Head of caudate nucleus (tissue), 42 donors: ENCODE results near the gene WDR20.

Experiments
- DNase-seq, 42 donors: peaks; one replicate each; pipeline versions ENCODE4 v3.0.0 to v3.0.0-alpha.2; 2020 to 2021; ENCODE audit warnings: mixed read lengths in 7 of 42
- intact Hi-C: fragments of 100-400 bp; cut with DNase I; formaldehyde crosslinking; loops from one replicate; pipeline ENCODE4 v1.15.0; 2022

The WDR20 gene

DNA sequence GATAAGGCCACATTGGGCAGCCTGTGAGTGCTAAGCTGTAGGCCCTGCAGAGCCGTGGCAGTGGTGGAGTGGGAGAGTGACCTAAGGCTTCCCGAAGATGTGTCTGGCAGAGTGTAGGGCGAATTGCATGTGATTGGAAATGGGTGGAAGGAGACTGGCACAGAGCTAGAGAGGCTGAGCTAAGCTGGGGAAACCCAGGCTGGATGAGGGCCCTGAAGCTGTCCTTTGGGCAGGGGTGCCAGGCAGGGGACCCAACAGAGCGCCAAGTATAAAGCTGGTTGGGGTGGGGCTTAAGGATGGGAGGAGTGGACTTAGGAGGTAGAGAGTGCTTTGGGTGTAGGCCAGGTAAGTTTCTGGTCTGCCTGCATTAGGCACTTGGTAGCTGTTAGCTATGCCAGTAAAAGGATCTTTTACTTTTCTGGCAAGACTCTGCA, 47.9 kb downstream of the WDR20 start:
- intact Hi-C loops: no loop called here
- DNase-seq: peak in 11 of 42 donors; percentile 25 to 71 (median 44)

GRCh38 chr14:102188187-102188586, 48.5 kb downstream of the WDR20 start:
- intact Hi-C loops: no loop called here
- DNase-seq: peak in 3 of 42 donors; percentile 8 to 43 (median 18)

DNA sequence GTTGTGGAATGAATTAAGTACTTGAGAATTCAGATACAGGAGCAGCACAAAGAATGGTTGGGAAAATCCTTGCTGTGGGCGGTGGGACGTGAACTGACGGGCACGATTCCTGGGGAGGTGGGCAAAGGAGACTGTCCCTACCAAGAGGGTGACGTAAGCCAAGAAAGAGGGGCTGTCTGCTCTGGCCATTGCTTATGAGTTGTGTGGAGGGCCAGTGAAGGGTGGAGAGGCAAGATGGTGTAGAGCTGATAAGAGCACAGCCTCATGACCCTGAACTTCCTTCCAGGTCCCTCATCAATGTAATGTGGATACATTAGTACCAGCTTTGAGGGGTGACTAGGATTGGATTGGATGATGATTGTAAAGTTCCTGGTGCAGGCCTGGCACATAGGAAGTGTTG, 50.2 kb downstream of the WDR20 start:
- intact Hi-C loops: no loop called here

GRCh38 chr14:102192840-102193502, 53.3 kb downstream of the WDR20 start:
- intact Hi-C loops: no loop called here
- peak in 40 of 42 donors; percentile 49 to 86 (median 68) for DNase-seq

More for the DNA sequence above, 50.2 kb downstream of the WDR20 start:
- peak in 2 of 42 donors; percentile 8 to 27 for DNase-seq

DNA sequence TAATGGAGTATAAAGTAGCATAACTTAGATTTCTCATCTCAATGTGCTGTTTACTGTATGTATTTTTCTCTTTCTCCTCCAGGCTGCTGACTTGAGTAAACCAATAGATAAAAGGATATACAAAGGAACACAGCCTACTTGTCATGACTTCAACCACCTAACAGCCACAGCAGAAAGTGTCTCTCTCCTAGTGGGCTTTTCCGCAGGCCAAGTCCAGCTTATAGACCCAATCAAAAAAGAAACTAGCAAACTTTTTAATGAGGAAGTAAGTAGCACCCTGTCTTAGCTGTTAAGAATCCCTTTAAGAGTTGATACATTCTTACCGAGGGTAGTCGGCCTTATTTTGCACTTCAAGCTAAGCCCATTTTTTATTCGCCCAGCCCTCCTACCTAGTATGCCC, 55.2 kb downstream of the WDR20 start:
- DNase-seq: peak in 2 of 42 donors; percentile 5 to 34

DNA sequence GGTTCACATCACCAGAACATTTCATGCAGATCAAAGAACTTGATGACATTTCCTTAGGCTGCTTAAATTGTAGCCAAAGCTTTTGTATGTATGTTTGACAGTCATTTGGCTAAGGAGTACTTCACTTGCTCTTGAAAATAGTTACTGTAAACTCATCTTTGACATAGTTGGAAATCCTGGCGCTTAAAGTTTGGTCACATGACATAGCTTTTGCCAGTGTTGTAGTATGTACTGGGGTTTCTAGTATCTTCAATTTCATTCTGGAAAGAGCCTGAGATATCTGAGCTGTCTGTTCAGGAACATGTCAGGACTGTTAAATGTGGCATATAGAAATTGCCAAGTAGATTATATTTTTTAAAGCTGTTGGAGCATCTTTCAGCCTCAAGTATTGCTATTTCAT, 55.7 kb downstream of the WDR20 start:
- intact Hi-C loops: no loop called here
- DNase-seq: peak in 1 of 42 donors; percentile 0

More for the DNA sequence above, 55.2 kb downstream of the WDR20 start:
- intact Hi-C loops: no loop called here

DNA sequence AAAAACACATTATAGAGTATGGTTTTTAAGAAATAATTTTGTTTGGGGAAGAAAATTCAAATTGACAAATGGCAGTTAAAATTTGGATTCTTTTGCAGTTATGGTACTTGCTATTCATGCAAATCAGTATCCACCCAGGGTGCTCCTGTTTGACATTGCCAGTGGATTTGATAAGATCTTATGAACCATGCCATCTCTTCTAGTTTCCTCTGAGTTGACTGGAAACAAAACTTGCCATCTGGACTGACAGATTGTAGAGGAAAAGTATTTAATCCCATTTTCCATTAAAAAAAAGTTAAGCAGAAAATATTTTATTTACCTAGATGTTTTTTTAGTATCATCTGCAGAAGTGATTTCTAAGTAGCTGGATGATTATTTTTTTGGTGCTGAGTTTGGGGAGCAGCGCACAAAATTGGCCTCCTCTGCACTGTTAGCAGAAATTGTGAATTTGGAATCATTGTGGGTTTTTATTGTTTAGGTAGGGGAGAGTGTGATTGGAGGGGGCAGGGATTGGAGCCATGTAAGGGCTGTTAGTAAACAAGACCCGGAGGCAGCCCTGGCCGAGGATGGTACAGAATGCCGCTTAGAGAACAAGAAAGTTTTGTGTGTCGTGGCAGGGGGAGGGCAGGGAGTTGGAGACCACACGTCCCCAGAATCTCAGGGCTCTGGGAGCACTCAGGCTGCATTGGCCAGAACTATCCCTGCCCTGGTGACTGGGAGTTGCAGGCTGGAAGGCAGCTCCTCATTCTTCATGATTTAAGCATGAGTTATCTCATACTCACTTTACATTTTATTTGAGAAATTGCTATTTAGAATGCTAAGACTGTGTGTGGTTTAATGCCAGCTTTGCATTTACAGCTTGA, 56.6 kb downstream of the WDR20 start:
- intact Hi-C loops: no loop called here
- DNase-seq: peak; percentile 78 to 98 (median 92)

GRCh38 chr14:102196902-102197230, 57.2 kb downstream of the WDR20 start:
- DNase-seq: peak in 1 of 42 donors; percentile 16
- intact Hi-C loops: no loop called here

DNA sequence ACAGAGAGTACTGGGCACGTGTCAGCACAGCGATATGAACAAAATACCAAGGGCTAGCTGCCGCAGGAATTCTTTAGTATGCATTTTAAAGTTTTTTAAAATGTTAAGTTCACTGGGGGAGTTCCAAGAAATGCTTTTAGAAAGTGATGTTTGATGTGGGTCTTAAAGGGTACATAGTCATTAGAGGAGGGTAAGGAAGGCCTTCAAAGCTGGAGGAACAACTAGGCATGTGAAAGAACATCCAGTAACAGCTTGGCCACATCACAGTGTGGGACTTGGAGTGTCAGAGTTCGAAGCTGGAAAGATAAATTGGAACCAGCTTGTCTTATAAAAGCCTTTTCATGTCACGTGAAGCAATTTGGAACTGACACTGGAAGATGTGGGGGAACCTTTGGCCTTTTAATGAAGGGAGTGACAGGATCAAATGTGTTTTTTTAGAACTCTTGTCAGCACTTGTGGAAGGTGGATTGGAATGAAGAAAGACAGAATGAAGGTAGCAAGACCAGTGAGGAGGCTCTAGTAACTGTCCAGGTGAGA, 57.7 kb downstream of the WDR20 start:
- no peak for DNase-seq
- intact Hi-C loops: no loop called here

- DNase-seq: peak in 6 of 42 donors; percentile 10 to 52 (median 28)
- intact Hi-C loops: no loop called here
Observed at GRCh38 chr14:102200690-102201352, 61.1 kb downstream of the WDR20 start.

GRCh38 chr14:102201353-102201738, 61.6 kb downstream of the WDR20 start:
- intact Hi-C loops: no loop called here
- peak in 3 of 42 donors; percentile 11 to 45 (median 25) for DNase-seq

DNA sequence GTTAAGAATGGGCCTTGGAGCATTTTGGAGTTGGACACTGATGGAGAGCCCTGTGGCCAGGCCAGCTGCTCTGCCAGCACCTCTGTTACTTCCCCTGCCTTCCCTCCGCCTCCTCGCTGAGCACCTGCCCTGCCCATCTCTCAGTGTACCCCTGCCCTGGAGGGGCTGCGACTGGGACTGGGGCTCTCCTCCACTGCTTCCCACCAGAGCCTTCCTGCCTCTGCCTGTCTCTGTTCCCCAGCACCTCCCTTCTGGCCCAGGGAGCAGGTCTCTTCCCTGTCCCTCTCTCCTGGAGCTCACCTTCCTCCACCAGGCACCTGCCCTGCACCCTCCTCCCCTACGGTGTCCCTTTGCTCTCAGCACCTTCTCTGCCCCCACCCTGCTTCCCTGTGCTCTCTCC, 62.1 kb downstream of the WDR20 start:
- intact Hi-C loops: no loop called here
- peak in 2 of 42 donors; percentile 7 to 22 for DNase-seq

DNA sequence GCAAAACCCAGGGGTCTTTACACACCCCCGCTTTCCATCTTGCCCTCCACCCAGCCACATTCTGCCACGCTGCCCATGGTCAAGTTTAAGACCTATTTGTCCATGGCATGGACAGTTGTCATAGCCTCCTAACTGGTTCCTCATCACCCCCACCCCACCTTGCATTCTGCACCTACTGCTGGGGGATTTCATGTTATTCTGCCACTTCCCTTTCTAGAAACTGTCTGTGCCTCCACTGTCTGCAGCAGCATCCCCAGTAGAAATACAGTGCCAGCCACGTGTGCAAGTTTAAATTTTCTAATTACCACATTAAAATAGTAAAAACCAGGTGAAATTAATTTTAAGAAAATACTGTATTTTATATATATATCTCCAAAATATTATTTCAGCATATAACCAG, 63.2 kb downstream of the WDR20 start:
- peak in 2 of 42 donors; percentile 13 to 29 for DNase-seq
- intact Hi-C loops: no loop called here

GRCh38 chr14:102203382-102203781, 63.7 kb downstream of the WDR20 start:
- intact Hi-C loops: no loop called here
- DNase-seq: peak in 30 of 42 donors; percentile 30 to 79 (median 54)

DNA sequence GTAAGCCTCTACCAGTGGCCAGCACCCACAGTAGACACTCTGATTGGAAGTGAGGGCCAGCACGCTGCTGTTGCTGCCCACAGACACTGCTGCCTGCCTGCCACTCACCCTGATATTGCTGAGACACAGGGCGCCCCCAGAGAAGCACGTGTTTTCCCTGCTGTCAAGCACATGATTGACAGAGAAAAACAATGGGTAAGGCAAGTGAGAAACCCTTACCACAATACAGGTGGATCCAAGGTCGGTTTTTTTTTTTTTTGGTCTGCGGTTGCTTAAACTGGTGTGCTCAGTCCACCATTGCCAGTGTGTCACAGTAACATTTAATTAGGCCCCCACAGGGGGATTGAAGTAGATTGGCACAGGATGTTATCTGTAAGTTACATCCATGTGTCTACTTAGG, 65.9 kb downstream of the WDR20 start:
- peak in 6 of 42 donors; percentile 6 to 33 (median 19) for DNase-seq
- intact Hi-C loops: no loop called here

DNA sequence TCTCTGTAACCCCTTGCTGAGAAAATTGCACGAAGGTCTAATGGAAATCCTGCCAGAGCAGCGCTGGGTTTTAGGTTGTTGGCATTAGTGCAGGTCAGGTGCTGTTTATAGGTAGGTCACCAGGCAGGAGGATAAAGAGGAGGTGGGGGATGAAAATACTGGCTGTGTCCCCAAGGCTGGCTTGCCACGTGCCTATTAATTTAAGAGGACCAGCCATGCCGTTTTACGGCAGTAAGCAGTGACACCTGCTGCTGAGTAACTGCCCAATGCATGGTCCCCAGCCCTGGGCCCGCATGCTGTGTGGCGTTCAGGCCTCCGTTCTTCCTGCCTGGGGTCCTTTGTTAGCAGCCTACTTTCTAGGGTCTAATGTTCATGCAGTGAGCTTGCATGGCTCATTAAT, 67.2 kb downstream of the WDR20 start:
- peak in 4 of 42 donors; percentile 29 to 46 (median 34) for DNase-seq
- intact Hi-C loops: no loop called here

DNA sequence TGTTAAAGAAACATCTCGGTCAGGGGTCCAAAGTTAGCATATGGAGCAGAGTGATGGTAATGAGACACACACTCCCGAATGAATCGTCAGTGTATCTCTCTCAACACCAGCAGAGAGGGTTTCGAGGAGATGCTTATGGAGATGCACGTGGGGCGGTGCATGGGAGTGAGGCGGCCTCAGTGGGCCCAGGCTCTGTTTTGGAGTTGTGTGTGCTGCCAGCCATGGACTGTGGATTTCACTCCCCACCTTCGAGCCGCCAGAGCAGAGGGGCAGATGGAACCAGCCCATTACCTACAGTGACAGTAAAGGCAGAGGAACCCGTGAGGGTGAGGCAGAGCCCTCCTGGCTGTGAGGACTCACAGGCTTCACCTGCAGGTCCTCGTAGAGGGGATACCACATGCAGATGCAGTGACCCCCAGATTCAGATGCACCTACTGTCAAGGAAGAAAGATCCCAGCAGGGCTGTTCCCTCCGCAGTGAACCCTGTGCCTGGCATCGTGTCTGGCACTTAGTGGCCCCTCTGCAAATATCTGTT, 68.2 kb downstream of the WDR20 start:
- intact Hi-C loops: no loop called here
- peak in 2 of 42 donors; percentile 23 to 28 for DNase-seq

DNA sequence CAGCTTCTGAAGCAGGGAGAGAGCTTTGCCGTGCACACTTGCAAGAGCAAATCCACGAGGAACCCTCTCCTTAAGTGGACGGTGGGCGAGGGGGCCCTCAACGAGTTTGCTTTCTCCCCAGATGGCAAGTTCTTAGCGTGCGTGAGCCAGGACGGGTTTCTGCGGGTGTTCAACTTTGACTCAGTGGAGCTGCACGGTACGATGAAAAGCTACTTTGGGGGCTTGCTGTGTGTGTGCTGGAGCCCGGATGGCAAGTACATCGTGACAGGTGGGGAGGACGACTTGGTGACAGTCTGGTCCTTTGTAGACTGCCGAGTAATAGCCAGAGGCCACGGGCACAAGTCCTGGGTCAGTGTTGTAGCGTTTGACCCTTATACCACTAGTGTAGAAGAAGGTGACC, 69.0 kb downstream of the WDR20 start:
- intact Hi-C loops: no loop called here
- peak in 1 of 42 donors; percentile 31 for DNase-seq
